GM23338 (cell line): ENCODE measurements around the gene MARCKS. TPM values are rescaled to one million over a fixed set of nuclear protein-coding genes. Genes with fewer than 3 reads are reported as not detected.

Experiments used
- ATAC-seq: fragments of 200-7000 bp; cut with Tn5 transposase; 3 replicates; pipeline ENCODE4 v1.9.1; 2020
- DNase-seq: peaks from one replicate; pipeline ENCODE4 v3.0.0-alpha.2; 2015; ENCODE audit warnings: low spot score
- H2AFZ ChIP-seq: fragments of 200-600 bp; sonication (generic); 2 replicates; pipeline ENCODE4 v1.8.0; 2016; ENCODE audit warnings: antibody characterized with exemption, mild to moderate bottlenecking, moderate library complexity
- H3F3A ChIP-seq: fragments of 200-600 bp; sonication (generic); replicated peaks from 2 replicates; pipeline ENCODE4 v1.8.0; 2017; ENCODE audit warnings: antibody characterized with exemption, mixed run types, low read depth
- H3K27ac ChIP-seq: fragments of 200-600 bp; sonication (generic); 2 replicates; pipeline ENCODE4 v1.6.1; 2016; ENCODE audit warnings: low read depth
- H3K27me3 ChIP-seq: fragments of 200-600 bp; sonication (generic); 2 replicates; pipeline ENCODE4 v1.8.0; 2016; ENCODE audit warnings: mild to moderate bottlenecking, mixed run types, moderate library complexity; ENCODE audit not compliant: insufficient read depth
- H3K36me3 ChIP-seq: fragments of 200-600 bp; sonication (generic); 2 replicates; pipeline ENCODE4 v1.8.0; 2016; ENCODE audit warnings: mild to moderate bottlenecking; ENCODE audit not compliant: insufficient read depth
- H3K4me1 ChIP-seq: fragments of 200-600 bp; sonication (generic); 2 replicates; pipeline ENCODE4 v1.8.0; 2016; ENCODE audit warnings: mild to moderate bottlenecking, moderate library complexity; ENCODE audit not compliant: insufficient read depth
- H3K4me2 ChIP-seq: fragments of 200-600 bp; sonication (generic); 2 replicates; pipeline ENCODE4 v1.7.1; 2017; ENCODE audit warnings: mixed run types
- H3K4me3 ChIP-seq: fragments of 200-600 bp; sonication (generic); 2 replicates; pipeline ENCODE4 v1.6.1; 2016; ENCODE audit warnings: mixed run types
- H3K79me2 ChIP-seq: fragments of 200-600 bp; sonication (generic); replicated peaks from 2 replicates; pipeline ENCODE4 v1.8.0; 2017; ENCODE audit warnings: mild to moderate bottlenecking; ENCODE audit not compliant: insufficient read depth
- H3K9me2 ChIP-seq: fragments of 200-600 bp; sonication (generic); 2 replicates; pipeline ENCODE4 v1.8.0; 2017; ENCODE audit not compliant: insufficient read depth
- H4K20me1 ChIP-seq: fragments of 200-600 bp; sonication (generic); replicated peaks from 2 replicates; pipeline ENCODE4 v1.8.0; 2017; ENCODE audit warnings: mild to moderate bottlenecking; ENCODE audit not compliant: insufficient read depth
- H3K27ac Mint-ChIP-seq: 2 replicates; pipeline ENCODE4 v1.8.0; 2020; ENCODE audit warnings: inconsistent platforms, mild to moderate bottlenecking, moderate library complexity, mixed read lengths
- H3K27me3 Mint-ChIP-seq: 3 replicates; pipeline ENCODE4 v1.8.0; 2022; ENCODE audit warnings: low read depth, mild to moderate bottlenecking, moderate library complexity, mixed read lengths, inconsistent platforms; ENCODE audit not compliant: insufficient read depth, poor library complexity
- H3K36me3 Mint-ChIP-seq: 3 replicates; pipeline ENCODE4 v1.8.0; 2021; ENCODE audit warnings: low read depth, mild to moderate bottlenecking, inconsistent platforms, moderate library complexity, mixed read lengths
- H3K4me1 Mint-ChIP-seq: 3 replicates; pipeline ENCODE4 v1.8.0; 2020; ENCODE audit warnings: mild to moderate bottlenecking, inconsistent platforms, mixed read lengths
- H3K4me3 Mint-ChIP-seq: 3 replicates; pipeline ENCODE4 v1.8.0; 2021; ENCODE audit warnings: moderate library complexity, mild to moderate bottlenecking, inconsistent platforms, mixed read lengths
- H3K9me3 Mint-ChIP-seq: 3 replicates; pipeline ENCODE4 v1.8.0; 2020; ENCODE audit warnings: moderate library complexity, mild to moderate bottlenecking, inconsistent platforms, mixed read lengths
- EZH2 ChIP-seq: fragments of 200-600 bp; sonication (generic); IDR thresholded peaks from one replicate; pipeline ENCODE4 v1.8.0; 2017; ENCODE audit warnings: antibody characterized with exemption, mild to moderate bottlenecking, low read depth; ENCODE audit not compliant: unreplicated experiment
- EZH2phosphoT487 ChIP-seq: fragments of 200-600 bp; sonication (generic); IDR thresholded peaks from one replicate; pipeline ENCODE4 v1.8.1; 2018; ENCODE audit warnings: antibody characterized with exemption; ENCODE audit not compliant: unreplicated experiment
- POLR2AphosphoS5 ChIP-seq: IDR thresholded peaks from 2 replicates; pipeline ENCODE4 v1.6.1; 2016; ENCODE audit warnings: antibody characterized with exemption, low read depth
- STAT1 ChIP-seq: IDR thresholded peaks from one replicate; pipeline ENCODE4 v1.6.1; 2016; ENCODE audit warnings: antibody characterized with exemption; ENCODE audit not compliant: unreplicated experiment
- polyA plus RNA-seq: library from polyadenylated mRNA; unstranded; fragments of >200 nt; fragmentation: Nextera tagmentation; extraction: Ambion mirVana; gene quantifications from 2 replicates; pipeline ENCODE4 v1.2.1, GENCODE V29; 2016
- total RNA-seq: library from RNA; depleted of rRNA; stranded (reverse); fragments of >200 nt; shearing (Covaris generic); gene quantifications from 2 replicates; pipeline ENCODE4 v1.2.3, GENCODE V29; 2014
- TF ChIP-seq, protein P1 (sequence below), 2 experiments: fragments of 200-600 bp in 1 of 2; sonication (generic) in 1 of 2; conservative IDR thresholded peaks; 2 replicates each; pipeline versions ENCODE4 v1.5.1 to v1.6.1; 2016 to 2017; ENCODE audit warnings: antibody characterized with exemption in 2 of 2, low read depth in 2 of 2, mild to moderate bottlenecking in 2 of 2, moderate library complexity in 1 of 2

MARCKS gene
- total and polyA plus RNA-seq, 2 experiments from 2014 or later, result 71.5 to 85.9 TPM

DNA sequence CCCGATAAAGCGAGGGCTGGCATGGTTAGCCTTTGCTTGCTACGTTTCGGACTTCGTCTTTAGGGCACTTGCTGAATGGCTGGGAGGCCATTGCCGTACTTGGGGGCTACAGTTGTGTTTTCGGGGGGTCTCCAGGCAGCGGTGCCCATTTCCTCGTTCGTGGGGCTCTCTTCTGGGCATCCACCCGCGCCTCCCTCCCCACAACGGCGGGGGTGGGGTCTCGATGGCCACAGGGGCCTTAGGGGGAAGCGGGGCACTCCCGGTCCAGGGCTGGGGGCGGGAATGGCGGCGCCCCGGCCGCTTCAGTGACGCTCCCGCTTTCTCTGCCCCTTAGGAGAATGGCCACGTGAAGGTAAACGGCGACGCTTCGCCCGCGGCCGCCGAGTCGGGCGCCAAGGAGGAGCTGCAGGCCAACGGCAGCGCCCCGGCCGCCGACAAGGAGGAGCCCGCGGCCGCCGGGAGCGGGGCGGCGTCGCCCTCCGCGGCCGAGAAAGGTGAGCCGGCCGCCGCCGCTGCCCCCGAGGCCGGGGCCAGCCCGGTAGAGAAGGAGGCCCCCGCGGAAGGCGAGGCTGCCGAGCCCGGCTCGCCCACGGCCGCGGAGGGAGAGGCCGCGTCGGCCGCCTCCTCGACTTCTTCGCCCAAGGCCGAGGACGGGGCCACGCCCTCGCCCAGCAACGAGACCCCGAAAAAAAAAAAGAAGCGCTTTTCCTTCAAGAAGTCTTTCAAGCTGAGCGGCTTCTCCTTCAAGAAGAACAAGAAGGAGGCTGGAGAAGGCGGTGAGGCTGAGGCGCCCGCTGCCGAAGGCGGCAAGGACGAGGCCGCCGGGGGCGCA lies 2.4 kb downstream of the MARCKS start:
- Histone ChIP-seq H3K36me3 (0 out of 2 replicates have a peak, but pooled peaks cover 5% of the 10 kb centered on the region), H4K20me1 (peaks cover 6% of the 10 kb centered on the region; the same call in 1 of the 2 replicates), H3K4me1 (0 out of 2 replicates have a peak, but pooled peaks cover 8% of the 10 kb centered on the region), H3K27me3 (peaks cover 23% of the 10 kb centered on the region), H2AFZ (no peak overlapping the region), H3K79me2 (peaks cover 45% of the 10 kb centered on the region), H3K9me2 (no peaks in the 10 kb centered on the region), H3K4me3 (peak overlapping the region; percentile 95), H3K4me2 (peak overlapping the region; percentile 93), H3K27ac (no peak overlapping the region; the same call in 1 of the 2 replicates), H3F3A (peaks cover 5% of the 10 kb centered on the region)
- ATAC-seq, result peak; percentile 0; the same call in 1 of the 3 replicates
- peaks cover 7% of the 10 kb centered on the region; the same call in 2 of the 3 replicates for H3K9me3 Mint-ChIP-seq
- H3K4me1 Mint-ChIP-seq, result peaks cover 17% of the 10 kb centered on the region
- peak overlapping the region; percentile 52; the same call in 2 of the 3 replicates for H3K4me3 Mint-ChIP-seq
- H3K27me3 Mint-ChIP-seq, result peaks cover 13% of the 10 kb centered on the region
- no peak overlapping the region for H3K27ac Mint-ChIP-seq
- H3K36me3 Mint-ChIP-seq, result peaks cover 24% of the 10 kb centered on the region
- no peak for TF ChIP-seq POLR2AphosphoS5
- TF ChIP-seq STAT1, result no peak
- TF ChIP-seq EZH2phosphoT487, result no peak
- DNase-seq, result peak; percentile 46

DNA sequence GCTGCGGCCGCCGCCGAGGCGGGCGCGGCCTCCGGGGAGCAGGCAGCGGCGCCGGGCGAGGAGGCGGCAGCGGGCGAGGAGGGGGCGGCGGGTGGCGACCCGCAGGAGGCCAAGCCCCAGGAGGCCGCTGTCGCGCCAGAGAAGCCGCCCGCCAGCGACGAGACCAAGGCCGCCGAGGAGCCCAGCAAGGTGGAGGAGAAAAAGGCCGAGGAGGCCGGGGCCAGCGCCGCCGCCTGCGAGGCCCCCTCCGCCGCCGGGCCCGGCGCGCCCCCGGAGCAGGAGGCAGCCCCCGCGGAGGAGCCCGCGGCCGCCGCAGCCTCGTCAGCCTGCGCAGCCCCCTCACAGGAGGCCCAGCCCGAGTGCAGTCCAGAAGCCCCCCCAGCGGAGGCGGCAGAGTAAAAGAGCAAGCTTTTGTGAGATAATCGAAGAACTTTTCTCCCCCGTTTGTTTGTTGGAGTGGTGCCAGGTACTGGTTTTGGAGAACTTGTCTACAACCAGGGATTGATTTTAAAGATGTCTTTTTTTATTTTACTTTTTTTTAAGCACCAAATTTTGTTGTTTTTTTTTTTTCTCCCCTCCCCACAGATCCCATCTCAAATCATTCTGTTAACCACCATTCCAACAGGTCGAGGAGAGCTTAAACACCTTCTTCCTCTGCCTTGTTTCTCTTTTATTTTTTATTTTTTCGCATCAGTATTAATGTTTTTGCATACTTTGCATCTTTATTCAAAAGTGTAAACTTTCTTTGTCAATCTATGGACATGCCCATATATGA lies 3.2 kb downstream of the MARCKS start:
- H3K4me3 ChIP-seq, result peak overlapping the region; percentile 95
- peaks cover 19% of the 10 kb centered on the region for H3K27me3 ChIP-seq
- no peaks in the 10 kb centered on the region for H3K9me2 ChIP-seq
- DNase-seq (peak; percentile 65), ATAC-seq (no peak)
- H3K79me2 ChIP-seq, result peaks cover 45% of the 10 kb centered on the region
- H2AFZ ChIP-seq, result no peak overlapping the region
- Mint-ChIP-seq H3K4me3 (peak overlapping the region; percentile 71), H3K4me1 (peaks cover 16% of the 10 kb centered on the region), H3K36me3 (peaks cover 24% of the 10 kb centered on the region), H3K27me3 (peaks cover 13% of the 10 kb centered on the region), H3K27ac (no peak overlapping the region), H3K9me3 (peaks cover 7% of the 10 kb centered on the region; the same call in 2 of the 3 replicates)
- no peak overlapping the region for H3K27ac ChIP-seq
- peak overlapping the region; percentile 93; the same call in 1 of the 2 replicates for H3K4me2 ChIP-seq
- H3K36me3 ChIP-seq, result 0 out of 2 replicates have a peak, but pooled peaks cover 5% of the 10 kb centered on the region
- TF ChIP-seq STAT1 (no peak), EZH2 (no peak), POLR2AphosphoS5 (no peak)
- TF ChIP-seq, protein P1, sequence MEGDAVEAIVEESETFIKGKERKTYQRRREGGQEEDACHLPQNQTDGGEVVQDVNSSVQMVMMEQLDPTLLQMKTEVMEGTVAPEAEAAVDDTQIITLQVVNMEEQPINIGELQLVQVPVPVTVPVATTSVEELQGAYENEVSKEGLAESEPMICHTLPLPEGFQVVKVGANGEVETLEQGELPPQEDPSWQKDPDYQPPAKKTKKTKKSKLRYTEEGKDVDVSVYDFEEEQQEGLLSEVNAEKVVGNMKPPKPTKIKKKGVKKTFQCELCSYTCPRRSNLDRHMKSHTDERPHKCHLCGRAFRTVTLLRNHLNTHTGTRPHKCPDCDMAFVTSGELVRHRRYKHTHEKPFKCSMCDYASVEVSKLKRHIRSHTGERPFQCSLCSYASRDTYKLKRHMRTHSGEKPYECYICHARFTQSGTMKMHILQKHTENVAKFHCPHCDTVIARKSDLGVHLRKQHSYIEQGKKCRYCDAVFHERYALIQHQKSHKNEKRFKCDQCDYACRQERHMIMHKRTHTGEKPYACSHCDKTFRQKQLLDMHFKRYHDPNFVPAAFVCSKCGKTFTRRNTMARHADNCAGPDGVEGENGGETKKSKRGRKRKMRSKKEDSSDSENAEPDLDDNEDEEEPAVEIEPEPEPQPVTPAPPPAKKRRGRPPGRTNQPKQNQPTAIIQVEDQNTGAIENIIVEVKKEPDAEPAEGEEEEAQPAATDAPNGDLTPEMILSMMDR (conservative IDR thresholded peaks at IDR 0.05; ENCODE audit: low read depth in 2 of 2), result peak in 1 of 2 experiments; percentile 46; a peak in 2 of 4 replicates
- peaks cover 5% of the 10 kb centered on the region for H3F3A ChIP-seq
- 0 out of 2 replicates have a peak, but pooled peaks cover 8% of the 10 kb centered on the region for H3K4me1 ChIP-seq
- peaks cover 6% of the 10 kb centered on the region; the same call in 1 of the 2 replicates for H4K20me1 ChIP-seq
